Activated CD8-positive, alpha-beta T cell treated with anti-CD3 and anti-CD28 coated beads for 36 hours (primary cell): Measurements from ENCODE around the gene SYT2. TPM values are rescaled to one million over a fixed set of nuclear protein-coding genes. Genes with fewer than 3 reads are reported as not detected.
A peak's percentile ranks its signal among the peaks of the same experiment; 100 is the strongest.

Experiments
- ATAC-seq: fragments of 200-7000 bp; cut with Tn5 transposase; one replicate; pipeline ENCODE4 v1.10.0; 2021; ENCODE audit warnings: mild to moderate bottlenecking, moderate library complexity
- CTCF ChIA-PET: fragments of 350-600 bp; sonication (Branson Sonifier 250); formaldehyde crosslinking; loops from one replicate; lab custom pipeline; 2021; ENCODE audit warnings: antibody characterized with exemption; lab: Charles Lee
- POLR2A ChIA-PET: fragments of 350-600 bp; sonication (Branson Sonifier 250); formaldehyde crosslinking; loops from one replicate; lab custom pipeline; 2021; ENCODE audit warnings: antibody characterized with exemption; lab: Charles Lee
- DNase-seq: peaks from one replicate; pipeline ENCODE4 v3.0.0-alpha.2; 2020
- H3K27ac Mint-ChIP-seq: one replicate; pipeline ENCODE4 v1.8.0; 2021; ENCODE audit warnings: mild to moderate bottlenecking, mixed read lengths
- H3K27me3 Mint-ChIP-seq: one replicate; pipeline ENCODE4 v1.8.0; 2021; ENCODE audit warnings: mixed read lengths
- H3K36me3 Mint-ChIP-seq: one replicate; pipeline ENCODE4 v1.8.0; 2021; ENCODE audit warnings: low read depth, mixed read lengths
- H3K4me1 Mint-ChIP-seq: one replicate; pipeline ENCODE4 v1.8.0; 2021; ENCODE audit warnings: low read depth, mixed read lengths
- H3K4me3 Mint-ChIP-seq: one replicate; pipeline ENCODE4 v1.8.0; 2021; ENCODE audit warnings: mild to moderate bottlenecking, moderate library complexity, mixed read lengths
- H3K9me3 Mint-ChIP-seq: one replicate; pipeline ENCODE4 v1.8.0; 2021; ENCODE audit warnings: mixed read lengths
- CTCF ChIP-seq: fragments of 200-600 bp; IDR thresholded peaks from one replicate; pipeline ENCODE4 v1.8.0; 2022; ENCODE audit warnings: antibody characterized with exemption, mild to moderate bottlenecking
- intact Hi-C: fragments of 100-400 bp; cut with micrococcal nuclease; formaldehyde crosslinking; loops from one replicate; pipeline ENCODE4 v1.10.0; 2022
- total RNA-seq, 2 experiments: library from RNA; stranded (reverse); gene quantifications; one replicate each; pipeline ENCODE4 v1.2.3, GENCODE V29; 2021

Gene SYT2
- total RNA-seq, 2 experiments from 2014 or later: not detected

GRCh38 chr1:202603435-202603834 is 106.8 kb downstream of the SYT2 start:
- H3K27me3 Mint-ChIP-seq: no peaks in the 10 kb centered on the region
- TF ChIP-seq CTCF: no peak
- no peak overlapping the region for H3K27ac Mint-ChIP-seq
- H3K4me3 Mint-ChIP-seq: no peak overlapping the region
- CTCF ChIA-PET: no interaction called here
- intact Hi-C loops: no loop called here
- ATAC-seq: no peak
- H3K9me3 Mint-ChIP-seq: no peaks in the 10 kb centered on the region
- POLR2A ChIA-PET: no interaction called here
- no peaks in the 10 kb centered on the region for H3K4me1 Mint-ChIP-seq
- no peaks in the 10 kb centered on the region for H3K36me3 Mint-ChIP-seq
- no peak for DNase-seq

GRCh38 chr1:202600432-202601041 is 109.7 kb downstream of the SYT2 start:
- CTCF ChIA-PET: interaction anchor here (0.6 to 2.1 kb wide), 8 partner anchors 12 to 259 kb away, joined by 3 to 8 read pairs (median 4); partner anchors contain the start of gene UBE2T
- POLR2A ChIA-PET: no interaction called here
- no peak overlapping the region for H3K4me3 Mint-ChIP-seq
- no peak for ATAC-seq
- no peaks in the 10 kb centered on the region for H3K27me3 Mint-ChIP-seq
- TF ChIP-seq CTCF: peak; percentile 18
- intact Hi-C loops: no loop called here
- H3K4me1 Mint-ChIP-seq: no peaks in the 10 kb centered on the region
- DNase-seq: no peak
- H3K27ac Mint-ChIP-seq: no peak overlapping the region
- H3K36me3 Mint-ChIP-seq: no peaks in the 10 kb centered on the region
- no peaks in the 10 kb centered on the region for H3K9me3 Mint-ChIP-seq

GRCh38 chr1:202599669-202600431 is 110.4 kb downstream of the SYT2 start:
- Mint-ChIP-seq H3K9me3 (no peaks in the 10 kb centered on the region), H3K27me3 (no peaks in the 10 kb centered on the region), H3K4me3 (no peak overlapping the region), H3K4me1 (no peaks in the 10 kb centered on the region), H3K36me3 (no peaks in the 10 kb centered on the region), H3K27ac (no peak overlapping the region)
- TF ChIP-seq CTCF: peak; percentile 49
- intact Hi-C loops: no loop called here
- POLR2A ChIA-PET: no interaction called here
- peak; percentile 82 for ATAC-seq
- CTCF ChIA-PET: interaction anchor here (0.6 to 2.1 kb wide), 8 partner anchors 11 to 258 kb away, joined by 3 to 8 read pairs (median 4); partner anchors contain the start of gene UBE2T
- peak; percentile 58 for DNase-seq

GRCh38 chr1:202597090-202597761 is 113.0 kb downstream of the SYT2 start:
- no peaks in the 10 kb centered on the region for H3K27me3 Mint-ChIP-seq
- DNase-seq (no peak), ATAC-seq (no peak)
- H3K4me1 Mint-ChIP-seq: no peaks in the 10 kb centered on the region
- H3K9me3 Mint-ChIP-seq: no peaks in the 10 kb centered on the region
- POLR2A ChIA-PET: no interaction called here
- CTCF ChIA-PET: interaction anchor here (0.6 kb wide), 1 partner anchor 82 kb away, joined by 4 read pairs; no protein-coding TSS in a partner anchor
- no peaks in the 10 kb centered on the region for H3K36me3 Mint-ChIP-seq
- TF ChIP-seq CTCF: no peak
- H3K4me3 Mint-ChIP-seq: no peak overlapping the region
- intact Hi-C loops: no loop called here
- no peak overlapping the region for H3K27ac Mint-ChIP-seq
